Prostate gland (tissue), 2 donors: ENCODE results near the gene SEC14L1. TPM values are rescaled to one million over a fixed set of nuclear protein-coding genes. Genes with fewer than 3 reads are reported as not detected.

ENCODE experiments used
- DNase-seq: peaks from one replicate; pipeline ENCODE4 v3.0.0-alpha.2; 2019; ENCODE audit warnings: low spot score
- H3K27ac ChIP-seq, 2 donors: fragments of 200-600 bp; sonication (generic); 2 replicates each; pipeline ENCODE4 v1.5.1; 2017 to 2019
- H3K27me3 ChIP-seq: fragments of 200-600 bp; sonication (generic); replicated peaks from 2 replicates; pipeline ENCODE4 v1.5.1; 2019; ENCODE audit not compliant: insufficient read depth
- H3K36me3 ChIP-seq, 2 donors: fragments of 200-600 bp; sonication (generic); 1 replicate in 1 of 2; 2 replicates in 1 of 2; pipeline versions ENCODE4 v1.5.1 to v1.8.1; 2017 to 2019
- H3K4me1 ChIP-seq: fragments of 200-600 bp; sonication (generic); replicated peaks from 2 replicates; pipeline ENCODE4 v1.5.1; 2019
- H3K4me3 ChIP-seq, 2 donors: fragments of 200-600 bp; sonication (generic); 2 replicates each; pipeline ENCODE4 v1.5.1; 2017 to 2019
- H3K9me3 ChIP-seq: fragments of 200-600 bp; sonication (generic); 2 replicates; pipeline ENCODE4 v1.5.1; 2017
- POLR2A ChIP-seq: fragments of 450-650 bp; IDR thresholded peaks from one replicate; pipeline ENCODE4 v1.6.1; 2016; ENCODE audit warnings: antibody characterized with exemption, mild to moderate bottlenecking
- POLR2AphosphoS5 ChIP-seq: sonication (generic); formaldehyde crosslinking; IDR thresholded peaks from one replicate; pipeline ENCODE4 v1.6.1; 2017; ENCODE audit warnings: antibody characterized with exemption
- WGBS: methylation state at CpG from one replicate; pipeline ENCODE4 v1.1.5; 2018; 5-methylcytosine and 5-hydroxymethylcytosine counted together
- intact Hi-C: fragments of 100-400 bp; cut with DNase I; formaldehyde crosslinking; loops from one replicate; pipeline ENCODE4 v1.14.2; 2022
- total RNA-seq, 2 donors: library from RNA; depleted of rRNA; stranded (reverse); fragments of >200 nt; gene quantifications; one replicate each; pipeline ENCODE4 v1.1.0, GENCODE V29; 2016
- TF ChIP-seq, protein P1 (sequence below), 4 experiments: fragments of 200-600 bp in 2 of 4; fragments of 450-650 bp in 2 of 4; sonication (generic) in 2 of 4; IDR thresholded peaks; 1 replicate in 3 of 4; 2 replicates in 1 of 4; pipeline ENCODE4 v1.5.1; 2016 to 2019; ENCODE audit warnings: antibody characterized with exemption in 4 of 4, mild to moderate bottlenecking in 2 of 4, moderate library complexity in 2 of 4

The SEC14L1 gene
- total RNA-seq, 2 donors from 2014 or later, result 39.9 to 175 TPM

DNA sequence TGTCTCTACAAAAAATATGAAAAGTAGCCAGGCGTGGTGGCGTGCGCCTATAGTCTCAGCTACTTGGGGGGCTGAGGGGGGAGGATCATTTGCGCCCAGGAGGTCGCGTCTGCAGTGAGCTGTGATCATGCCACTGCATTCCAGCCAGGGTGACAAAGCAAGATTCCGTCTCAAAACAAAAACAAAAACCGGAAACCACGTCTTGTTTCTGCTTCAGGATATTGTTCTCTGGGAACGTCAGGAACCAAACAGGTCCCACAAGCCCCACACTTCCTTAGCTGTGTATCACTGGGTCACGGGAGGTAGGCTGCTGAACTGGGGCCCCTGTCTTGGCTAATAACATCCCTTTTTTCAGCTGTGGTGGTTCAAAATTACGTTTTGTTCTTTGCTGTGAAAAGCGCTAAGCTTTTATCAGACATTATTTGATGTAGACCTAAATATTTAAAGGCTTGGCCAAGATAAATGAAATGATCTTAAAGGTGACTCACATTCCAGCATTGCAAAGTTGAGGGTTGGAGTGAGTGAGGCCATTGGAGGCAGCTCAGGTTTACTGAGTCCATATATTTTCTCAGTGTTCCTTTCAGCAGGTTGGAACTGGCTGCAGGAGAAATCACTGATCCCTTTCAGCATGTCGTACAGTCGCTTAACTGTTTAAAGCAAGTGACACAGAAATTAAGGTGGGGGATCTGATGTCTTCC lies 16.4 kb upstream of the SEC14L1 start:
- Histone ChIP-seq H3K4me1 (peaks cover 9% of the 10 kb centered on the region), H3K4me3 (no peak overlapping the region), H3K36me3 (no peaks in the 10 kb centered on the region), H3K27me3 (no peaks in the 10 kb centered on the region), H3K9me3 (no peaks in the 10 kb centered on the region), H3K27ac (peak overlapping the region; percentile 43 to 76)
- DNase-seq, result peak; percentile 44
- intact Hi-C loops, result no loop called here
- 44% methylated on average over 15 of the region's 15 CpGs for WGBS
- TF ChIP-seq, protein P1, sequence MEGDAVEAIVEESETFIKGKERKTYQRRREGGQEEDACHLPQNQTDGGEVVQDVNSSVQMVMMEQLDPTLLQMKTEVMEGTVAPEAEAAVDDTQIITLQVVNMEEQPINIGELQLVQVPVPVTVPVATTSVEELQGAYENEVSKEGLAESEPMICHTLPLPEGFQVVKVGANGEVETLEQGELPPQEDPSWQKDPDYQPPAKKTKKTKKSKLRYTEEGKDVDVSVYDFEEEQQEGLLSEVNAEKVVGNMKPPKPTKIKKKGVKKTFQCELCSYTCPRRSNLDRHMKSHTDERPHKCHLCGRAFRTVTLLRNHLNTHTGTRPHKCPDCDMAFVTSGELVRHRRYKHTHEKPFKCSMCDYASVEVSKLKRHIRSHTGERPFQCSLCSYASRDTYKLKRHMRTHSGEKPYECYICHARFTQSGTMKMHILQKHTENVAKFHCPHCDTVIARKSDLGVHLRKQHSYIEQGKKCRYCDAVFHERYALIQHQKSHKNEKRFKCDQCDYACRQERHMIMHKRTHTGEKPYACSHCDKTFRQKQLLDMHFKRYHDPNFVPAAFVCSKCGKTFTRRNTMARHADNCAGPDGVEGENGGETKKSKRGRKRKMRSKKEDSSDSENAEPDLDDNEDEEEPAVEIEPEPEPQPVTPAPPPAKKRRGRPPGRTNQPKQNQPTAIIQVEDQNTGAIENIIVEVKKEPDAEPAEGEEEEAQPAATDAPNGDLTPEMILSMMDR (IDR thresholded peaks at IDR 0.05), result no peak
- peak; percentile 66 for TF ChIP-seq POLR2AphosphoS5
- TF ChIP-seq POLR2A, result no peak

DNA sequence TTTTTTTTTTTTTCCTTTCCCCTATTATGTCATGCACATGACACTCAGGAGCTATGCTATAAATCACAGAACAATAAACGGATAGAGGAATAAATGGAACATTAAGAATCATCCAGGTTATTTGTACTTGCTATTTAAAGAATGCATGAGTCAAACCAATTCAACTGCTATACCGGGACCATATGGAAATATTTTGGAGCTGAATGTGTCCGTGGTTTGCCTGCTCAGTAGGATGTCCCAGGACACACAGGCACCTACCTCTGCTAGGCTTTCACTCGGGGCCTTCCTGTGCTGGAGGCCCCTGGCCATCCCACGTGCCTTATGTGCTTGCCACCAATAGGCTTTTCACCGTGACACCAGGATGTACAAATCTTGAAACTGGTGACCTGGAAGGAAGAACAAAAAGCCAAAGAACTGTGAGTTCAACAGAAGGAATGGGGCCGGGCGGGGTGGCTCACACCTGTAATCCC lies 15.3 kb upstream of the SEC14L1 start:
- TF ChIP-seq POLR2A (no peak), POLR2AphosphoS5 (peak; percentile 43)
- TF ChIP-seq, protein P1 (IDR thresholded peaks at IDR 0.05), result no peak
- DNase-seq, result no peak
- 60% methylated on average over 8 of the region's 8 CpGs for WGBS

GRCh38 chr17:77126519-77126918 lies 14.2 kb upstream of the SEC14L1 start:
- DNase-seq, result no peak
- H3K27me3 ChIP-seq, result no peaks in the 10 kb centered on the region
- peaks cover 9% of the 10 kb centered on the region for H3K4me1 ChIP-seq
- H3K36me3 ChIP-seq, result no peaks in the 10 kb centered on the region
- peak overlapping the region in 1 of 2 donors; percentile 76 for H3K27ac ChIP-seq
- WGBS, result 43% methylated on average over 7 of the region's 7 CpGs
- TF ChIP-seq POLR2AphosphoS5 (no peak), POLR2A (no peak)
- TF ChIP-seq, protein P1 (IDR thresholded peaks at IDR 0.05), result no peak
- H3K9me3 ChIP-seq, result no peaks in the 10 kb centered on the region
- intact Hi-C loops, result no loop called here
- no peak overlapping the region for H3K4me3 ChIP-seq

More for the DNA sequence above, 15.3 kb upstream of the SEC14L1 start:
- Histone ChIP-seq H3K36me3 (no peaks in the 10 kb centered on the region), H3K27ac (peak overlapping the region in 1 of 2 donors; percentile 76), H3K4me3 (no peak overlapping the region), H3K27me3 (no peaks in the 10 kb centered on the region), H3K9me3 (no peaks in the 10 kb centered on the region), H3K4me1 (peaks cover 9% of the 10 kb centered on the region)
- intact Hi-C loops, result no loop called here

DNA sequence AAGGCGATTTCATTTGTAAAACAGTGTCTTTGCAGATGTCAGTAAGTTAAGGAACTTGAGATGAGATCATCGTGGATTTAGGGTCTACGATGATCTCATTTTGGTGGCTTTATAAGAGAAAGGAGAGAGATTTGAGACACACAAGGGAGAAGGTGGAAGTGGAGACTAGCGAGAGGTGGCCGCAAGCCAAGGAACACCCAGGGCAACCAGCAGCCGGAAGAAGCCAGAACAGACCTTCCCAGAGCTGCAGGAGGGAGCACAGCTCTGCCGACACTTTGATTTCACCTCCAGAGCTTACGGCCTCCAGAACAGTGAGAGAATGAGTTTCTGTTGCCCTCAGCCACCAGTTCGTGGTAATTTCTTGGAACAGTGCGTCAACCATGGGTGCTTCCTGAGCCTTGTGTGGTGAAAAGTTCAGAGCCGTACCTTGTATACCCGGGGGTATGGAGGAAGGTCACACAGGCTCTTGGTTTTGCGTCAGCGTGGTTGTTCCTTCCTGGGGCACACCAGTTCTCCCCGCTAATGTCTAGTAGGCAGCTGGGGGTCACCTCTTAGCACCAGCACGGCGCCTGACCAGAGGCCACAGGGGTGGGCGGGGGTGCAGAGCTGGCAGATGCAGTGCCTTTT lies 12.9 kb upstream of the SEC14L1 start:
- no peak overlapping the region for H3K4me3 ChIP-seq

More for the DNA sequence above, 12.9 kb upstream of the SEC14L1 start:
- peak; percentile 28 for TF ChIP-seq POLR2AphosphoS5
- TF ChIP-seq POLR2A, result no peak
- TF ChIP-seq, protein P1 (IDR thresholded peaks at IDR 0.05), result no peak
- DNase-seq, result peak; percentile 22
- Histone ChIP-seq H3K27ac (peak overlapping the region; percentile 7 to 76), H3K27me3 (no peaks in the 10 kb centered on the region), H3K9me3 (no peaks in the 10 kb centered on the region), H3K4me1 (peaks cover 9% of the 10 kb centered on the region), H3K36me3 (no peaks in the 10 kb centered on the region)
- 81% methylated on average over 18 of the region's 18 CpGs for WGBS
- intact Hi-C loops, result no loop called here
